ENCODE measurements around the gene WBP2. TPM values are rescaled to one million over a fixed set of nuclear protein-coding genes. Genes with fewer than 3 reads are reported as not detected.
"Not testable (repeated sequence)": the region's sequence is repeated elsewhere in the genome, so short reads cannot be mapped to it uniquely, and the experiment has no call there.

WBP2 gene
- total RNA-seq, 1 experiment from 2014 or later, result 18.7 TPM

- in situ Hi-C loops (cut with HindIII; ENCODE audit: low sequenced_read_pairs), result no loop called here
- DNase-seq (ENCODE audit: low spot score), result no peak
Observed at GRCh38 chr17:75873587-75874322, 18.6 kb upstream of the WBP2 start.

DNA sequence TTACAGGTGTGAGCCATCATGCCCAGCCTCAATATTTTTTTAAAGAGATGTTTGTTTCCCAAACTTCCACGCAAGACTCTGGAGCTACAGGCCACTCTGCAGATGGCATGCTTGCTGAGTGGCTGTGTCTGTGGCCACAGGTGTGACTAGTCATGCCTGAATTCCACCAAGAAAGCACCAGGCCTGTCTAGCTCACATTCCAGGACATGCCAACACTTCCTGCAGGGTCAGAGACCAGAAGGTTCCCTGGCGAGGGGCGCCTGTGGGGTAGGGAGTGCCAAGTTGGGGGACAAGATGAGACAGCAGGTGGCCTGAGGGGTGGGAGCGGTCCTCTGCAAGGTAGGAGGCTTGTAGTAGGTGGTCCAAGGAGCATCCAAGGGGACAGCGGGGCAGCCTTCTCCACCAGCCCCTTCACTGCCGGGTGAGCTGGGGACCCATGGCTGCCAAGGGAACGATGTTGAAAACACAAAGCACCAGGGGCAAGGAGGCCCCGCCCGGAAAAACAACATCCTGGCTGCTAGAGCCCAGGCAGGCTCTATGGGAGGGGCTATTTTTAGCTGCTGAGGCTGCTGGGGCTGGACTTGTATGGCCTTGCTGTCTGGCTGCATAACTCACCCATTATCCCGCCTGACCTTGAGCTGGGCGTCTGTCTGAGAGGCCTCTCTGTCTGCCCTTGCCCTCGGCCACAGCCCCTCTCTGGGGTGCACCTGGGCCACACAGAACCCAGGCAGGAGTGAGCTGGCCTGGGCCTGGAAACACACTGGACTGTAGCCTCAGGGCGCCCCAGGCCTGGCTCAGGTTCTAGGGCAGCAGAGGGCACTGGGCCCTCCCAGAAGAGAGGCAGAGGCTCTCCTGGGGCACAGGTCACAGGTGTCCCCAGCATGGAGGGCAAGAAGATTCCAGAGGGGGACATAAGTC lies 17.6 kb upstream of the WBP2 start:
- DNase-seq (ENCODE audit: low spot score), result no peak
- in situ Hi-C loops (cut with HindIII; ENCODE audit: low sequenced_read_pairs), result no loop called here

DNA sequence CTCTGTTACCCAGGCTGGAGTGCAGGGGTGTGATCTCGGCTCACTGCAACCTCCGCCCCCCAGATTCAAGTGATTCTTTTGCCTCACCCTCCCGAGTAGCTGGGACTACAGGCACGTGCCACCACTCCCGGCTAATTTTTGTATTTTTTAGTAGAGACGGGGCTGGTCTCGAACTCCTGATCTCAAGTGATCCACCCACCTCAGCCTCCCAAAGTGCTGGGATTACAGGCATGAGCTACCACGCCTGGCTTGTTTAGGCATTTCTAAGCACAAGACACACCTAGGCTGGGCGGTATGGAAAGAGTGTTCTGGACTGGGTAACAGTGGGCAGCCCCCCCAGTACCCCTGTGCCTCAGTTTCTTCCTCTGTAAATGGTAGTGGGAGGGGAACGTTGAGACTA lies 15.1 kb upstream of the WBP2 start:
- DNase-seq (ENCODE audit: low spot score); in situ Hi-C loops (cut with HindIII; ENCODE audit: low sequenced_read_pairs): not testable (repeated sequence)

GRCh38 chr17:75869282-75870141 lies 14.4 kb upstream of the WBP2 start:
- DNase-seq (ENCODE audit: low spot score), result peak; percentile 53
- in situ Hi-C loops (cut with HindIII; ENCODE audit: low sequenced_read_pairs), result no loop called here

GRCh38 chr17:75868730-75869281 lies 13.7 kb upstream of the WBP2 start:
- in situ Hi-C loops (cut with HindIII; ENCODE audit: low sequenced_read_pairs); DNase-seq (ENCODE audit: low spot score): not testable (repeated sequence)

- in situ Hi-C loops (cut with HindIII; ENCODE audit: low sequenced_read_pairs); DNase-seq (ENCODE audit: low spot score): not testable (repeated sequence)
Observed at GRCh38 chr17:75865404-75866188, 10.5 kb upstream of the WBP2 start.

GRCh38 chr17:75864887-75865286 lies 9.8 kb upstream of the WBP2 start:
- in situ Hi-C loops (cut with HindIII; ENCODE audit: low sequenced_read_pairs); DNase-seq (ENCODE audit: low spot score): not testable (repeated sequence)

DNA sequence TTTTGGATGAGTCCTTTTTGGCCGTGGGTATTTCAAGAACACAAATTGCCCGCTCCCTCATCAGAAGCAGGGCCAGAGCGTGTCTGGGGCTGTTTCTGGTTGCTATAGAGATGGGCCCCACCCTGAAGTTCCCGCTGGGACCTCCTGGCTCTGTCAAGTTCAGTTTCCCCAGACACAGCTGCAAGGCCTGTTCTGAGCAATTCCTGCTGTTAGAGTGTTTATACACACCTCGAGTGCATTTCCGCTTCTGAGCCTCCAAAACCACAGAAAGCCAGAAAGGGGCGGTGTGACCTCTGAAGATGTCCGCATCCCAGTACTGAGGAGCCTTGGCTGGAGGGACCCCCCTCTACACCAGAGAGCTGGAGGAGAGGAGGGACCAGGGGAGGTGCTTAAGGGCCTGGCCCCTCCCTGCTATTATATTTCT lies 9.3 kb upstream of the WBP2 start:
- in situ Hi-C loops (cut with HindIII; ENCODE audit: low sequenced_read_pairs), result no loop called here
- DNase-seq (ENCODE audit: low spot score), result no peak

DNA sequence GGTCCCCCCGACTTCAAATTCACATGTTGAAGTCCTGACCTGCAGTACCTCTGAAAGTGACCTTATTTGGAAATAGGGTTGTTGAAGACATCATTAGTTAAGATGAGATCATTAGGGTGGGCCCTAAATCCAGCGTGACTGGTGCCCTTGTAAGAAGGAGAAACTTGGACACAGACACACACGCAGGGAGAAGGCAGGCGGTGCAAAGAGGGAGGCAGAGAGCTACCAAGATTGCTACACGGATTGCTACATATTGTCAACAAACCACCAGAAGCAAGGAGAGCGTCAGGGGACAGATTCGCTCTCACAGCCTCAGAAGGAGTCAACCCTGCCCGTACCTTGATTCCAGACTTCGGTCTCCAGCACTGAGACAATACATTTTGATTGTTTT lies 6.8 kb upstream of the WBP2 start:
- DNase-seq (ENCODE audit: low spot score), result no peak
- in situ Hi-C loops (cut with HindIII; ENCODE audit: low sequenced_read_pairs), result no loop called here

- DNase-seq (ENCODE audit: low spot score); in situ Hi-C loops (cut with HindIII; ENCODE audit: low sequenced_read_pairs): not testable (repeated sequence)
Observed at GRCh38 chr17:75859358-75859757, 4.2 kb upstream of the WBP2 start.

DNA sequence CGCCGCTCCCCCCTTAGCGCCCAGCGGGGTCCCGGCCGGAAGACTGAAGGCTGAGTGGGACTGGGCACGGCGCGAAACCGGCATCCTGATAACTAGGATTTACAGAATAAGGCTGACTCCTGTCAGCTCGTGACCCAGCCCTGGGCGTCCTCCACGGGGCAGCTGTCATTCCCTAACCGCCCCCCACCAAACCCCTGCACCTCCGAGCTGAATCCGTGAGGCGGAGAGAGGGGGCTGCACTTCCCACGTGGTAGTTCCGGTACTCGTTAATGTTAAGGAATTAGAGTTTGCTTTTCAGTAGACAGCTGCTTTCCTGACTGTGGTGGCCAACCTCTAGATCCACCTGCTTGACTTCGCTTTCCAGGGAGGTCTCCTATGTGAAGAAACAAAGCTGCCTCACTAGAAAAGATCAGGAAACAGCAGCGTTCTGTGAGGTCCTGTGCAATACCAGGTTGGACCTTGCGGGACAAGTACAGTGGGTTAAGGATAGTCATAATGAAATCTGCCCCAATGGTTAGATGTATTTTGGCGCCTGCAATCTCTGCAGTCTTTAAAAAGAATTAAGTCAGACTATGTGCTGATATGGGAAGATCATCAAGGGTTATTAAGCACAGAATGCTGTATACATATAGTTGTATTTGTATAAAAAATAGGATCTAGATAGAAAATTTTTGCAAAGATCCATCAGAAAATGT lies 1.1 kb upstream of the WBP2 start:
- in situ Hi-C loops (cut with HindIII; ENCODE audit: low sequenced_read_pairs), result no loop called here
- peak; percentile 56 for DNase-seq (ENCODE audit: low spot score)

- no peak for DNase-seq (ENCODE audit: low spot score)
- in situ Hi-C loops (cut with HindIII; ENCODE audit: low sequenced_read_pairs), result no loop called here
Observed at GRCh38 chr17:75854881-75855309, 240 bp downstream of the WBP2 start.

DNA sequence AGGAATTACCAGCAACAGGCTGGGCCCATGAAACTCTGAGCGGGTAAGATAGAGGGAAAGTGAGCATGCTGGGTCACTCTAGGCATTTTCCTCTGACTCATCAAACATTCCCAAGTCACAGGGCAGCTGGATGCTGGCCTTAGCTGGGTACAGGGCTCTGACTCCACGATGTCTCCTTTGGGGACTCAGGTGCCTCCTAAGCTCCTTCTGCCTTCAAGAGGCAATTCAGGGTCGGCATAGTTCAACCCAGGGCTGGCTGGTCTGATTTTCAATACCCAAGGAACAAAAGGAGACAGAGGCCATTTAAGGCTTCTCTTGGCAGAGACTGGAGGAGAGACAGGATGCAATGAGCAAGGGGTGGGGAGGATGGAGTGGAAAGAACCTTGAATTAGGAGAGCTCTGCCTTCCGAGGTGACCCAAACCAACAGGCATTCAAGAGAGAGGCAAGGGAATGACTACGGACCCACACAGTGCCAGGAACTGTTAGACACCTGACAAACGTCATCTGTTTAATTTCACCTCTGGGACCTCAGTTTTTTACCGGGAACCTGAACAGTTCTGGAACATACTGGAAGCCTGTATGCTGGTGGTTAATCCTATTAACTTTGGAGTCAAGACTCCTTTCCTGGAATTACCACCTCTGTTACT lies 910 bp downstream of the WBP2 start:
- in situ Hi-C loops (cut with HindIII; ENCODE audit: low sequenced_read_pairs), result no loop called here
- DNase-seq (ENCODE audit: low spot score), result peak; percentile 25

DNA sequence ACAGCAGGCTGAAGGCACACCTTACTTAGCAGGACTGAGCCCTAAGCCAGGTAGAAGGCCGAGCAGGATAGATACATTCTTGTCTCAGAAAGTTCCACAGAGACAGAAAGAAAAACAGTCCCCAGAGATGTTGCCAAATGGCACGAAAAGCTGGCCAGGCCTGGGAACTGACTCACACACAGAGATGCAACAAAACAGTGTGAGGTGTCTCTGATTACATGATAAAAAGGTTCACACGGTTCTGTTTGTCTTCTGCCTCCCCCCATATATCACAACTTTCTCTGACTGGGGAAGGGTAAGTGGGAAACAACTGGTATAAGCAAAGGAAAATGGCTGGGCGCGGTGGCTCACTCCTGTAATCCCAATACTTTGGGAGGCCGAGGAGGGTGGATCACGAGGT lies 1.7 kb downstream of the WBP2 start:
- in situ Hi-C loops (cut with HindIII; ENCODE audit: low sequenced_read_pairs), result no loop called here
- DNase-seq (ENCODE audit: low spot score), result no peak

GRCh38 chr17:75851693-75851991 lies 3.5 kb downstream of the WBP2 start:
- in situ Hi-C loops (cut with HindIII; ENCODE audit: low sequenced_read_pairs); DNase-seq (ENCODE audit: low spot score): not testable (repeated sequence)

- in situ Hi-C loops (cut with HindIII; ENCODE audit: low sequenced_read_pairs), result no loop called here
- peak; percentile 47 for DNase-seq (ENCODE audit: low spot score)
Observed at GRCh38 chr17:75850928-75851692, 4.0 kb downstream of the WBP2 start.

DNA sequence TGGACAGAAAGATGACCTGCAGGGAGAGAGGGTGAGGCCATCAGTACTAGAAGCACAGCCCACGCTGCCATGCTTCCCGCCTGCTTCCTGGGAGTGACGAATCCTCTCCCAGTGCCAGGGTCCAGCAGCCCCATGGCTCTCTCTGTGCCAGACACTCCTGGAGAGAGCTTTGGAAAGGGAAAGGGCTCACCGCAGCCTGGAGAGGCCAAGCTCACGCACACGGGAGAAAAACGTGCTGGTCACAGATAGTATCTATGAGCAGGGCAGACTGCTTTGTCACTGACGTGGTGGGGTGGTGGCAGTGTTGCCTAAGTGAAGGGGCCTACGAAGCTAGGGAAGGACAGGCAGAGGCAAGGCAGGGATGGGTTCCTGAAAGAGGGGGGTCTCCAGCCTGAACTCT lies 5.4 kb downstream of the WBP2 start:
- DNase-seq (ENCODE audit: low spot score), result no peak
- in situ Hi-C loops (cut with HindIII; ENCODE audit: low sequenced_read_pairs), result no loop called here

Data from G401 (cell line).